ENCODE data around the gene KPTN. TPM values are rescaled to one million over a fixed set of nuclear protein-coding genes. Genes with fewer than 3 reads are reported as not detected.

The KPTN gene
- total and polyA plus RNA-seq, 10 donors: 3.9 to 36.3 (median 8.7) TPM

GRCh38 chr19:47514151-47514868, 30.3 kb upstream of the KPTN start:
- H3K4me3 ChIP-seq: peak overlapping the region; percentile 70 to 96 (median 85)
- peaks cover 44 to 92% (median 75%) of the 10 kb centered on the region in 6 donors for H3K4me1 ChIP-seq
- peak overlapping the region; percentile 91 to 98 (median 95) for H3K27ac ChIP-seq
- peaks cover 0 to 29% (median 0%) of the 10 kb centered on the region in 6 donors for H3K36me3 ChIP-seq
- H3K27me3 ChIP-seq (replicated peaks in 1 of 7): no peaks in the 10 kb centered on the region
- 4 to 6% (median 6%) methylated on average over 38 to 40 of the region's 40 CpGs for WGBS, 5 donors
- intact Hi-C loops (cut with DNase I; ENCODE audit: low total_unique reads): no loop called here
- TF ChIP-seq POLR2AphosphoS5 (IDR thresholded peaks at IDR 0.05) (no peak), POLR2A (IDR thresholded peaks at IDR 0.05) (no peak), CTCF (IDR thresholded peaks at IDR 0.05 in 8 of 11, conservative IDR thresholded peaks at IDR 0.05 in 3 of 11) (no peak)
- no peaks in the 10 kb centered on the region for H3K9me3 ChIP-seq
- DNase-seq: peak; percentile 82

DNA sequence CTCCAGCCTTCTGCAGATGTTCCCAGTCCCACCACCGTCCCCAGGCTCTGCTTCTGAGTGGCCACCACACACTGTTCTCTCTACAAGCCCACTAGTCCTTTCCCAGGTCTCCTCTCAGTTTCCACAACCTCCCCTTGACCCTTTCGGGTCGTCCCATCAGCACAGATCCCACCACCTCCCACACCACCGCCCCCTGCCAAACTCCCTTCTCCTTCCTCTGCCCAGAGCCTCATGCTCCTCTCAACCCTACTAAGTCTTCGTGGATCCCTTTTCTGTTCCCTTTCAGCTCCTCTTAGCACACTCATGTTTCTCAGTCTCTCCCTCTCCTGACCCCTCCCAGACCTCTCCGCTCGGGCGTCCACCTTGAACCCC, 28.9 kb upstream of the KPTN start:
- no peak for DNase-seq
- peaks cover 0 to 32% (median 0%) of the 10 kb centered on the region in 6 donors for H3K36me3 ChIP-seq
- no peaks in the 10 kb centered on the region for H3K27me3 ChIP-seq (replicated peaks in 1 of 7)
- 66 to 79% (median 69%) methylated on average over 8 of the region's 8 CpGs for WGBS, 5 donors
- H3K27ac ChIP-seq: peak overlapping the region in 7 of 8 donors; percentile 62 to 98 (median 93)
- TF ChIP-seq POLR2AphosphoS5 (IDR thresholded peaks at IDR 0.05) (no peak), POLR2A (IDR thresholded peaks at IDR 0.05) (no peak), CTCF (IDR thresholded peaks at IDR 0.05 in 8 of 11, conservative IDR thresholded peaks at IDR 0.05 in 3 of 11) (no peak)
- peaks cover 42 to 92% (median 73%) of the 10 kb centered on the region in 6 donors for H3K4me1 ChIP-seq
- no peaks in the 10 kb centered on the region for H3K9me3 ChIP-seq
- intact Hi-C loops (cut with DNase I; ENCODE audit: low total_unique reads): no loop called here
- peak overlapping the region in 3 of 8 donors; percentile 81 to 86 (median 84) for H3K4me3 ChIP-seq

DNA sequence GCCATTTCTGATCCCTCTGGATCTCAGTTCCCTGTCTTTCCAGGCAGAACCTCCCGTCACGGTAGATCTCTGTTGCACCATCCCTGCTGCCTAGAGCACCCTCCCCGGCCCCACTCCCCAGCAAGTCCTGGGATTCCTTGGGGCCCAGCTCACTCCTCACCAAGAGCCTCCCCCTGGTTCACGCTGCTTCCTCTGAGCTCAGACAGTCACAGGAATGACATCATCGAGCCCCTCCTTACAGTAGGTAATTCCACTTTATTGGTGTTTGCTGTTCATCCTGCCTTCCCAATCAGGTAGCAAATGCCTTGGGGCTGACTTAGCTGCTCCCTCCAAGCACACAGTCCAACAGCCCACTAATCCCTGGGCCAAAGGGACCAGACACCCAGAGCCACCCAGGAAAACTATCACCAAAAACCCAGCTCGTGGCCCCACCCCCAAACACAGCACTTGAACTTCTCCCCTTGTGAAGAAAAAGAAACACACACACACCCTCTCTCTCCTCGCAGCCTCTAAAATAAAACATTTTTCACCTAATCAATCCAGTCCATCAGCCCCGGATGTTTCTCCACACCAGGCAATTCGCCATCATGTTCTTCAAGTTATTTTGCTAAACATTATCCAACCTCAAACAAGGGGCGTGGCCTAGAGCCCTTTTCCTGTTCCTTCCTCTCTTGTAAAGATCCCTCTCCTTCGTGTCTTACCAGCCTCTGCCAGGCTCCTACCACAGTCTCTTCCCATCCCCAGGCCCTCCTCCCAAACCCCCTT, 28.3 kb upstream of the KPTN start:
- intact Hi-C loops (cut with DNase I; ENCODE audit: low total_unique reads): no loop called here
- H3K4me1 ChIP-seq: peaks cover 48 to 92% (median 76%) of the 10 kb centered on the region in 6 donors
- peaks cover 0 to 37% (median 0%) of the 10 kb centered on the region in 6 donors for H3K36me3 ChIP-seq
- H3K4me3 ChIP-seq: peak overlapping the region in 3 of 8 donors; percentile 81 to 86 (median 84)
- WGBS, 5 donors: 44 to 67% (median 51%) methylated on average over 11 of the region's 11 CpGs
- no peak for TF ChIP-seq CTCF (IDR thresholded peaks at IDR 0.05 in 8 of 11, conservative IDR thresholded peaks at IDR 0.05 in 3 of 11)
- no peak for TF ChIP-seq POLR2AphosphoS5 (IDR thresholded peaks at IDR 0.05)
- TF ChIP-seq POLR2A (IDR thresholded peaks at IDR 0.05): no peak
- no peaks in the 10 kb centered on the region for H3K9me3 ChIP-seq
- H3K27me3 ChIP-seq (replicated peaks in 1 of 7): no peaks in the 10 kb centered on the region
- DNase-seq: no peak
- peak overlapping the region in 7 of 8 donors; percentile 62 to 98 (median 93) for H3K27ac ChIP-seq

DNA sequence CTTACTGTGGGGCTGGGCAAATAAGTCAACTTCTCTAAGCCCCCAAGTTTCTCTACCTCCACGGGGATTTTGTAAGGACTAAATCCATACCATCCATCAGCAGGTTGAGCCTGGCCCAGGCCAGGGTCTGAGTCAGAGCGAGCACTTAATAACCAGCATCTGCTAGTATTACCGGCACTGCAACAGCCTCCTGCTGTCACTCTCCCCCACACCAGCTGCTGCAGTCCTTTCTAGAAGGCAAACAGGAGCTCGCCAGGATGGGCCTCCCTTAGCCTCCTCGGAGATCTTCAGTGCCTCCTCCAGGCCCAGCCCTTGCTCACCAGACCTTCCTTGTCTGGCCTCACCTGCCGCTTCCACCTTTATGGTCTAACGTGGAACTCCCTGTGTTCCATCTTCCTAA, 27.7 kb upstream of the KPTN start:
- TF ChIP-seq POLR2AphosphoS5 (IDR thresholded peaks at IDR 0.05) (no peak), CTCF (IDR thresholded peaks at IDR 0.05 in 8 of 11, conservative IDR thresholded peaks at IDR 0.05 in 3 of 11) (no peak), POLR2A (IDR thresholded peaks at IDR 0.05) (no peak)
- no peak for DNase-seq
- H3K9me3 ChIP-seq: no peaks in the 10 kb centered on the region
- peak overlapping the region; percentile 38 to 98 (median 66) for H3K27ac ChIP-seq
- peaks cover 0 to 43% (median under 1%) of the 10 kb centered on the region in 6 donors for H3K36me3 ChIP-seq
- H3K27me3 ChIP-seq (replicated peaks in 1 of 7): no peaks in the 10 kb centered on the region
- H3K4me1 ChIP-seq: peaks cover 51 to 92% (median 83%) of the 10 kb centered on the region in 6 donors
- 71 to 90% (median 86%) methylated on average over 7 of the region's 7 CpGs for WGBS, 5 donors
- peak overlapping the region in 1 of 8 donors; percentile 84 for H3K4me3 ChIP-seq
- intact Hi-C loops (cut with DNase I; ENCODE audit: low total_unique reads): no loop called here
